Fibroblast of lung (primary cell): ENCODE results near the gene GDAP2.

Source experiments
- CTCF ChIP-seq, 2 donors: IDR thresholded peaks in 1 of 2; conservative IDR thresholded peaks in 1 of 2; 1 replicate in 1 of 2; 2 replicates in 1 of 2; pipeline ENCODE4 v1.5.1; 2011 to 2012; ENCODE audit warnings: low read length in 2 of 2, control low read depth in 1 of 2, inconsistent platforms in 1 of 2, low read depth in 1 of 2, mild to moderate bottlenecking in 1 of 2
- EZH2 ChIP-seq: IDR thresholded peaks from 2 replicates; pipeline ENCODE4 v1.5.1; 2012; ENCODE audit warnings: low read length, control low read depth, mild to moderate bottlenecking; ENCODE audit errors: missing control alignments

DNA sequence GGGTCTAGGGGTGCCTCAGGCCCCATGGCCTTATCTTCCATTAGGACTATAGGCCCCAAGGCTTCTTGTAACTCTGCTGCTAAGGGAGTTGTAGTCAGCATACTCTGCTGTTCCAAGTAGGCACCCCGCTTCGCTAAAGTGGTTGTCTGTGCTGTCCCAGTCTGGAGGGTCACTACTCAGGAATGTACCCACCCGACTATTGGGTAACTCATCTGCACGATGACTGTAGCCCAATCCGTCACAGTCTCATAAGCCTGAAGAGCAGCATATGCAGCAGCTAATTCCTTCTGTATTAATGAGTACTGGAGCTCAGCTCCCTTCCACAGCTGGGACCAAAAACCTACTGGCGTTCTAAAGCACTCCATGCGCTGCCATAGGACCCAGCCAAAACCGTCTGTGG lies 111.0 kb downstream of the GDAP2 start:
- TF ChIP-seq CTCF (conservative IDR thresholded peaks at IDR 0.05 in 1 of 2, IDR thresholded peaks at IDR 0.05 in 1 of 2; ENCODE audit: low read depth in 1 of 2, low read length in 2 of 2) (no peak), EZH2 (no peak)
